Heart left ventricle (tissue), 16 donors: ENCODE measurements around the gene ACOXL. TPM values are rescaled to one million over a fixed set of nuclear protein-coding genes. Genes with fewer than 3 reads are reported as not detected.

Source experiments
- ATAC-seq, 4 donors: fragments of 200-7000 bp; cut with Tn5 transposase; one replicate each; pipeline ENCODE4 v1.9.1; 2020 to 2022; ENCODE audit warnings: moderate library complexity in 4 of 4, mild to moderate bottlenecking in 3 of 4, moderate number of reproducible peaks in 1 of 4
- DNase-seq, 5 donors: peaks; one replicate each; pipeline ENCODE4 v3.0.0-alpha.2; 2020
- H3K27ac ChIP-seq, 12 donors: fragments of 200-600 bp; sonication (generic) in 4 of 12; one replicate each; pipeline versions ENCODE4 v1.5.0 to v1.8.0; 2016 to 2022; ENCODE audit warnings: mild to moderate bottlenecking in 2 of 12
- H3K27me3 ChIP-seq, 9 donors: fragments of 200-600 bp; sonication (generic) in 2 of 9; one replicate each; pipeline versions ENCODE4 v1.5.1 to v1.8.0; 2016 to 2022; ENCODE audit warnings: mild to moderate bottlenecking in 3 of 9
- H3K36me3 ChIP-seq, 9 donors: fragments of 200-600 bp; sonication (generic) in 2 of 9; one replicate each; pipeline versions ENCODE4 v1.5.0 to v1.8.0; 2018 to 2022; ENCODE audit warnings: mild to moderate bottlenecking in 2 of 9
- H3K4me1 ChIP-seq, 12 donors: fragments of 200-600 bp; sonication (generic) in 4 of 12; one replicate each; pipeline versions ENCODE4 v1.5.0 to v1.8.0; 2016 to 2022; ENCODE audit warnings: mild to moderate bottlenecking in 3 of 12
- H3K4me3 ChIP-seq, 12 donors: fragments of 200-600 bp; sonication (generic) in 4 of 12; one replicate each; pipeline versions ENCODE4 v1.5.0 to v1.8.0; 2017 to 2022; ENCODE audit warnings: mild to moderate bottlenecking in 9 of 12, moderate library complexity in 4 of 12
- H3K9me3 ChIP-seq, 12 donors: fragments of 200-600 bp; sonication (generic) in 4 of 12; one replicate each; pipeline versions ENCODE4 v1.5.0 to v1.8.0; 2016 to 2022; ENCODE audit warnings: mild to moderate bottlenecking in 1 of 12
- POLR2A ChIP-seq, 2 donors: fragments of 450-650 bp; IDR thresholded peaks; one replicate each; pipeline ENCODE4 v1.6.1; 2017; ENCODE audit warnings: antibody characterized with exemption in 2 of 2, mild to moderate bottlenecking in 2 of 2, moderate library complexity in 2 of 2
- WGBS, 4 donors: extraction: QIAGEN DNeasy Blood & Tissue Kit in 2 of 4; methylation state at CpG; one replicate each; pipeline versions ENCODE4 v1.1.5 to v1.1.7; 2013 to 2018; 5-methylcytosine and 5-hydroxymethylcytosine counted together
- intact Hi-C, 10 donors: fragments of 100-400 bp; cut with DNase I; formaldehyde crosslinking; loops; one replicate each; pipeline versions ENCODE4 v1.11.1 to v1.14.2; 2022
- polyA plus RNA-seq, 2 donors: library from polyadenylated mRNA; stranded (reverse); fragments of 200-250 nt; gene quantifications; one replicate each; pipeline ENCODE4 v1.2.3, GENCODE V29; 2013
- total RNA-seq, 9 donors: library from RNA; depleted of rRNA in 2 of 9; stranded (reverse); fragments of >200 nt in 2 of 9; fragmentation: NEBNext Ultra II Directional in 3 of 9; extraction: Animal tissue kit (Norgen Biotek cat#: 25700) in 3 of 9; gene quantifications; one replicate each; pipeline versions ENCODE4 v1.1.0 to v1.2.4, GENCODE V29; 2016 to 2023
- TF ChIP-seq, protein P1 (sequence below), 12 donors: fragments of 200-600 bp; sonication (generic) in 4 of 12; IDR thresholded peaks; one replicate each; pipeline versions ENCODE4 v1.5.0 to v1.8.0; 2018 to 2022; ENCODE audit warnings: antibody characterized with exemption in 12 of 12, mild to moderate bottlenecking in 5 of 12
- donor health status: ischemic (EF 13 %, LVEDD 7.1; RV severe dilation, severe dysfunction).
- donor health status: healthy with polysubstance abuse.
- donor health status: DM: no; HTN: yes; CAD: no.
- donor health status: DM: no; HTN: no; CAD: no.
- donor health status: ischemic (EF 25% LVEDD 6.9; RV normal size, moderate dysfunction).
- donor health status: ischemic (EF 25% LVEDD 5.7; RV mildly dilated, moderate dysfunction).
- donor health status: healthy.
- donor health status: DM: yes; HTN: yes; CAD: no.
- donor health status: ischemic (EF 35%, LVEDD 5.7; RV mildly dilated, moderate dysfunction).
- donor health status: nonischemic (EF 11% LVEDD 7.7; RV severe dilation, severe dysfunction).
- donor health status: DM: yes; HTN: yes; CAD: no.
- donor health status: PGD.
- donor health status: ischemic (EF 29% LVEDD 5.4; RV normal size, mild dysfunction).
- donor health status: nonischemic (EF 23%, LVEDD 6.1; RV moderate dilation, normal function).

The ACOXL gene
- total and polyA plus RNA-seq, 11 donors: 0.25 TPM; not detected in 10

DNA sequence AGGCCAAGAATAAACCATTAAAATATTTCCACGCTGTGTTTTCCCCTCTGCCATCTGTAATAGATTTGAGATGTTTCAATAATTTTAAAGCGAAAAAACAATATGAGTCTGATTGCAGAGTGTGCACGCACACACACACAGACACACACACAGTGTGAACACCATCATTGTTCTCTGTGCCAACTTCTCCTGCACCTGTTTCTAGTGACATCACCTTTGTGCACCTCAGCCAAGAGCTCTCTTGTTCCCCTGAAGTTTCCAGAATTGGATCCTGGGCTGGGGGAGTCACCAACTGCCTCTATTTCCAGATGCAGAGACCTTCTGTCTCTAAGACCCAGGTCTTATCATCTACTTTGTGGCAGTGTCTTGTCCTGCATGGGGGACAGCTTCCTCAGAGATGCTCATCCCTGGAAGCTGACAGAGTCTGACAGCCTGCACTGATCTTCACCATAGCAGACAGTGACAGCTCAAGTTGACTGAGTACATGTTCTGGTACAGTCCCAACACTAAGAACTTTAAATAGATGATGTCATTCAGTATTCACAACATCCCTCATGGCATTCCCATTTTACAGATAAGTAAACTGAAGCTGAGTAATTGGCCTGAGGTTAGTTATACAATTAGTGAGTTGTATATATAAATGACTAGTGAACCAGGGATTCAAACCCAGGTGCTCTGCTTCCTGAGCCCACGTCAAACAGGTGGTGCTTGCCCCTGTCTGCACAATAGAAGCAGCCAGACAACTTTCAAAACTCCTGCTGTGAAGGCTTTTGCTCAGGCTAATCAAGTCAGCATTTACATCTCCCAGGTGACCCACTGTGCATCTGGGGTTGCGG, 39.4 kb downstream of the ACOXL start:
- no peaks in the 10 kb centered on the region for H3K9me3 ChIP-seq
- TF ChIP-seq, protein P1, sequence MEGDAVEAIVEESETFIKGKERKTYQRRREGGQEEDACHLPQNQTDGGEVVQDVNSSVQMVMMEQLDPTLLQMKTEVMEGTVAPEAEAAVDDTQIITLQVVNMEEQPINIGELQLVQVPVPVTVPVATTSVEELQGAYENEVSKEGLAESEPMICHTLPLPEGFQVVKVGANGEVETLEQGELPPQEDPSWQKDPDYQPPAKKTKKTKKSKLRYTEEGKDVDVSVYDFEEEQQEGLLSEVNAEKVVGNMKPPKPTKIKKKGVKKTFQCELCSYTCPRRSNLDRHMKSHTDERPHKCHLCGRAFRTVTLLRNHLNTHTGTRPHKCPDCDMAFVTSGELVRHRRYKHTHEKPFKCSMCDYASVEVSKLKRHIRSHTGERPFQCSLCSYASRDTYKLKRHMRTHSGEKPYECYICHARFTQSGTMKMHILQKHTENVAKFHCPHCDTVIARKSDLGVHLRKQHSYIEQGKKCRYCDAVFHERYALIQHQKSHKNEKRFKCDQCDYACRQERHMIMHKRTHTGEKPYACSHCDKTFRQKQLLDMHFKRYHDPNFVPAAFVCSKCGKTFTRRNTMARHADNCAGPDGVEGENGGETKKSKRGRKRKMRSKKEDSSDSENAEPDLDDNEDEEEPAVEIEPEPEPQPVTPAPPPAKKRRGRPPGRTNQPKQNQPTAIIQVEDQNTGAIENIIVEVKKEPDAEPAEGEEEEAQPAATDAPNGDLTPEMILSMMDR (IDR thresholded peaks at IDR 0.05): no peak
- TF ChIP-seq POLR2A (IDR thresholded peaks at IDR 0.05): no peak
- WGBS, 4 donors: 78 to 85% (median 82%) methylated on average over 5 of the region's 5 CpGs
- ATAC-seq (no peak), DNase-seq (no peak)
- H3K4me1 ChIP-seq: peaks cover 0 to 43% (median 26%) of the 10 kb centered on the region in 12 donors
- peak overlapping the region in 1 of 12 donors; percentile 22 for H3K27ac ChIP-seq
- intact Hi-C loops: no loop called here
- no peak overlapping the region for H3K4me3 ChIP-seq
- H3K27me3 ChIP-seq: no peaks in the 10 kb centered on the region
- H3K36me3 ChIP-seq: no peaks in the 10 kb centered on the region

DNA sequence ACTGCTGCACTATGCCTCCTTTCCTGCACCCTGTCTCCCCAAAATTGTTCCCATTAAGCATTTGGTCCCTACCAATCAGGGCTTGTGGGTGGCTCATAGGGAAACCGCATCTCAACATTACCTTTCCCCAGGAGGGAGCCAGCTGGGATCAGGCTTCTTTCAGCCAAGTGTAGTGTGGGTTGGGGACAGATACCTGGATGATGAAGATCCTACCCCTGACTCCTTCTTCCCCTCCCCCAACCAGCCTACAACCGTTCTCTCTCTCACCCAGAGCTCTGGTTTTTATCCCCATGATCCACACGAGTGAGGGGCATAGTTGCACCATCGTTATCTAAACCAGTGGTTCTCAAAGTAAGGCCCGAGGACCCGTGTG, 40.0 kb downstream of the ACOXL start:
- TF ChIP-seq POLR2A (IDR thresholded peaks at IDR 0.05): no peak
- TF ChIP-seq, protein P1 (IDR thresholded peaks at IDR 0.05): no peak
- WGBS, 4 donors: 60 to 74% (median 66%) methylated on average over 6 of the region's 6 CpGs
- ATAC-seq (no peak), DNase-seq (no peak)
- Histone ChIP-seq H3K4me1 (peaks cover 0 to 43% (median 26%) of the 10 kb centered on the region in 12 donors), H3K36me3 (no peaks in the 10 kb centered on the region), H3K27me3 (no peaks in the 10 kb centered on the region), H3K9me3 (no peaks in the 10 kb centered on the region), H3K27ac (no peak overlapping the region), H3K4me3 (no peak overlapping the region)
- intact Hi-C loops: no loop called here

DNA sequence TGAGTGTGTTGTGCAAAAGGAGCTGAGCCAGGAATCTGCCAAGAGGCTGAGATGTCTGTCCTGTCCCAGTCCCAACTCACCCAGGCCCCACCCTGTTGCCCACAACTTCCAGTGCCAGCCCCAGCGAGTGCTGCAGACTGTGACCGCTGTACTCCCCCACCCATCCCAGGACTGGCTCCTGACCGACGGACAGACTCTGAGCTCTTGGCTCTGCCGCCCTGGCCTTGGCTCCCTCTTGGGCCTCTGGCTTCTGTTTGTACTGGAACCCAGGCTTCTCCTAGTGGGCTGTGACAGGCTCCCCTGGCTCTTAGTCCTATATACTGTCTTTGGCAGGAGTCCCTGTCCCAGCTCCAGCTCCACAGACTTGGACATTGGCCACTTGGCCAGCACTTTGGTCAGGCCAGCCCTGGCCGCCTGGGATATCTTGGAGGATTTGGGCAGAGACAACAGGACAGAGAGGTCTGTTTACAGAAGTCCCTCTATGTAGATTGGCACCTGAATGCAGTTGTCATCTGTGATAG, 41.1 kb downstream of the ACOXL start:
- Histone ChIP-seq H3K27me3 (no peaks in the 10 kb centered on the region), H3K36me3 (no peaks in the 10 kb centered on the region), H3K4me3 (no peak overlapping the region), H3K4me1 (peaks cover 0 to 43% (median 26%) of the 10 kb centered on the region in 12 donors), H3K9me3 (no peaks in the 10 kb centered on the region), H3K27ac (peak overlapping the region in 5 of 12 donors; percentile 1 to 62 (median 21))
- WGBS, 4 donors: 4 to 29% (median 20%) methylated on average over 2 to 6 of the region's 6 CpGs
- peak; percentile 89 to 95 (median 93) for ATAC-seq
- peak; percentile 75 to 91 (median 85) for DNase-seq
- TF ChIP-seq, protein P1 (IDR thresholded peaks at IDR 0.05): no peak
- no peak for TF ChIP-seq POLR2A (IDR thresholded peaks at IDR 0.05)
- intact Hi-C loops: no loop called here

DNA sequence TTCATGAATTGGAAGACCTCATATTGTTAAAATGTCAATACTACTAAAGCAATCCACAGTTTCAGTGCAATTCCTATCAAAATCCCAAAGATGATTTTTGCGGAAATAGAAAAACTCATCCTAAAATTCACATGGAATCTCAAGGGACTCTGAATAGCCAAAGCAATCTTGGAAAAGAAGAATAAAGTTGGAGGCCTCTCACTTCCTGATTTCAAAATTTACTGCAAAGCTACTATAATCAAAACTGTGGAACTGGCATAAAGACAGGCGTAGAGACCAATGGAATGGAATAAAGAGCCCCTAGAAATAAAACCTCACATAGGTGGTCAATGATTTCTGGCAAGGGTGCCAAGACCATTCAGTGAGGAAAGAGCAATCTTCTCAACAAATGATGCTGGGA, 42.3 kb downstream of the ACOXL start:
- ATAC-seq: no peak
- TF ChIP-seq, protein P1 (IDR thresholded peaks at IDR 0.05): no peak
- TF ChIP-seq POLR2A (IDR thresholded peaks at IDR 0.05): no peak
- Histone ChIP-seq H3K36me3 (no peaks in the 10 kb centered on the region), H3K4me1 (peaks cover 0 to 43% (median 26%) of the 10 kb centered on the region in 12 donors), H3K9me3 (no peaks in the 10 kb centered on the region), H3K4me3 (no peak overlapping the region), H3K27me3 (no peaks in the 10 kb centered on the region), H3K27ac (no peak overlapping the region)
- DNase-seq: no peak
- 67 to 77% (median 75%) methylated on average over 2 of the region's 2 CpGs for WGBS, 4 donors
- intact Hi-C loops: no loop called here
